Measurements from ENCODE around the gene BAD. TPM values are rescaled to one million over a fixed set of nuclear protein-coding genes. Genes with fewer than 3 reads are reported as not detected.
A peak's percentile ranks its signal among the peaks of the same experiment; 100 is the strongest.

The BAD gene
- total RNA-seq, 1 experiment from 2014 or later, result 34.7 TPM

GRCh38 chr11:64287676-64288352 lies 3.3 kb upstream of the BAD start:
- Mint-ChIP-seq H3K36me3 (peaks cover 3% of the 10 kb centered on the region; the same call in 1 of the 2 replicates), H3K27me3 (ENCODE audit: low read depth) (peaks cover 36% of the 10 kb centered on the region), H3K4me3 (no peak overlapping the region), H3K9me3 (no peaks in the 10 kb centered on the region), H3K27ac (no peak overlapping the region), H3K4me1 (peaks cover 12% of the 10 kb centered on the region)
- DNase-seq (ENCODE audit: low spot score) (no peak), ATAC-seq (no peak)
- POLR2A ChIA-PET, result no interaction called here
- CTCF ChIA-PET, result interaction anchor here (12.5 kb wide), 1 partner anchor 15 kb away, joined by 151 read pairs; the partner anchor contains the start of gene ESRRA
- TF ChIP-seq JUN (CRISPR knock-in tag; IDR thresholded peaks at IDR 0.05) (0 out of 2 replicates have a peak, but pooled peaks have one; percentile 18), CREM (CRISPR knock-in tag; IDR thresholded peaks at IDR 0.05) (no peak)

- DNase-seq (ENCODE audit: low spot score), result no peak
- no peak for ATAC-seq
- no peak overlapping the region; the same call in 1 of the 2 replicates for H3K27ac Mint-ChIP-seq
- ChIA-PET POLR2A (no interaction called here), CTCF (interaction anchor here (12.5 kb wide), 1 partner anchor 16 kb away, joined by 151 read pairs; the partner anchor contains the start of gene ESRRA)
- peaks cover 29% of the 10 kb centered on the region for H3K27me3 Mint-ChIP-seq (ENCODE audit: low read depth)
- peaks cover 12% of the 10 kb centered on the region for H3K4me1 Mint-ChIP-seq
- peak overlapping the region; percentile 76 for H3K4me3 Mint-ChIP-seq
- peaks cover 6% of the 10 kb centered on the region for H3K36me3 Mint-ChIP-seq
- no peak for TF ChIP-seq GABPB1 (CRISPR knock-in tag; IDR thresholded peaks at IDR 0.05)
- H3K9me3 Mint-ChIP-seq, result no peaks in the 10 kb centered on the region
Measured at GRCh38 chr11:64286801-64287159, 2.3 kb upstream of the BAD start.

- H3K36me3 Mint-ChIP-seq, result peaks cover 11% of the 10 kb centered on the region
- CTCF ChIA-PET, result interaction anchor here (0.9 to 12.5 kb wide), 4 partner anchors 15 to 69 kb away, joined by 4 to 151 read pairs (median 16); partner anchors contain the start of genes ESRRA, PRDX5 and TRMT112
- H3K27me3 Mint-ChIP-seq (ENCODE audit: low read depth), result peaks cover 27% of the 10 kb centered on the region
- POLR2A ChIA-PET, result interaction anchor here (2.3 kb wide), 1 partner anchor 16 kb away, joined by 7 read pairs; no protein-coding TSS in a partner anchor
- no peak for DNase-seq (ENCODE audit: low spot score)
- ATAC-seq, result no peak
- H3K27ac Mint-ChIP-seq, result no peak overlapping the region; the same call in 1 of the 2 replicates
- TF ChIP-seq ATF3 (CRISPR knock-in tag; conservative IDR thresholded peaks at IDR 0.05) (no peak), CREB1 (CRISPR knock-in tag; IDR thresholded peaks at IDR 0.05) (no peak), ZNF532 (CRISPR knock-in tag; IDR thresholded peaks at IDR 0.05; ENCODE audit: borderline replicate concordance) (no peak), CDX4 (CRISPR knock-in tag; IDR thresholded peaks at IDR 0.05; ENCODE audit: borderline replicate concordance) (no peak), SMAD4 (CRISPR knock-in tag; IDR thresholded peaks at IDR 0.05) (no peak), FOXP1 (CRISPR knock-in tag; IDR thresholded peaks at IDR 0.05; ENCODE audit: borderline replicate concordance) (no peak), ZBTB21 (CRISPR knock-in tag; IDR thresholded peaks at IDR 0.05; ENCODE audit: borderline replicate concordance) (no peak), GTF2I (CRISPR knock-in tag; conservative IDR thresholded peaks at IDR 0.05) (no peak), OVOL2 (CRISPR knock-in tag; IDR thresholded peaks at IDR 0.05; ENCODE audit: borderline replicate concordance) (no peak), ZNF263 (CRISPR knock-in tag; IDR thresholded peaks at IDR 0.05; ENCODE audit: low read depth) (no peak), CBFB (CRISPR knock-in tag; IDR thresholded peaks at IDR 0.05; ENCODE audit: low read depth) (no peak), E2F4 (CRISPR knock-in tag; IDR thresholded peaks at IDR 0.05; ENCODE audit: borderline replicate concordance, low read depth) (no peak), PREB (CRISPR knock-in tag; IDR thresholded peaks at IDR 0.05; ENCODE audit: borderline replicate concordance) (no peak), IRF2 (CRISPR knock-in tag; IDR thresholded peaks at IDR 0.05; ENCODE audit: borderline replicate concordance, low read depth) (no peak)
- no peaks in the 10 kb centered on the region for H3K9me3 Mint-ChIP-seq
- H3K4me1 Mint-ChIP-seq, result peaks cover 12% of the 10 kb centered on the region
- H3K4me3 Mint-ChIP-seq, result peak overlapping the region; percentile 76
Measured at GRCh38 chr11:64285885-64286800, 1.7 kb upstream of the BAD start.
